Psoas muscle (tissue), 8 donors: ENCODE results near the gene SLC25A6. TPM values are rescaled to one million over a fixed set of nuclear protein-coding genes. Genes with fewer than 3 reads are reported as not detected.

Source experiments
- ATAC-seq, 4 donors: fragments of 200-7000 bp; cut with Tn5 transposase; one replicate each; pipeline ENCODE4 v1.9.1; 2020; ENCODE audit warnings: moderate library complexity in 3 of 4, mild to moderate bottlenecking in 2 of 4
- DNase-seq, 2 donors: peaks; one replicate each; pipeline ENCODE4 v3.0.0-alpha.2; 2020
- H3K27ac ChIP-seq: fragments of 200-600 bp; one replicate; pipeline ENCODE4 v1.8.0; 2022
- H3K27me3 ChIP-seq, 3 donors: fragments of 200-600 bp in 1 of 3; one replicate each; pipeline versions ENCODE4 v1.6.1 to v1.8.0; 2013 to 2022; ENCODE audit warnings: low read length in 2 of 3, mild to moderate bottlenecking in 2 of 3, moderate library complexity in 1 of 3; ENCODE audit not compliant: insufficient read depth in 3 of 3
- H3K36me3 ChIP-seq, 2 donors: fragments of 200-600 bp in 1 of 2; one replicate each; pipeline versions ENCODE4 v1.6.1 to v1.8.0; 2013 to 2022; ENCODE audit warnings: low read depth in 1 of 2, mild to moderate bottlenecking in 1 of 2, moderate library complexity in 1 of 2; ENCODE audit not compliant: insufficient read depth in 1 of 2
- H3K4me1 ChIP-seq: fragments of 200-600 bp; one replicate; pipeline ENCODE4 v1.8.0; 2022
- H3K4me3 ChIP-seq: fragments of 200-600 bp; one replicate; pipeline ENCODE4 v1.8.0; 2022; ENCODE audit warnings: mild to moderate bottlenecking
- H3K9me3 ChIP-seq: fragments of 200-600 bp; one replicate; pipeline ENCODE4 v1.8.0; 2022
- WGBS, 3 donors: extraction: QIAGEN DNeasy Blood & Tissue Kit; methylation state at CpG; one replicate each; pipeline versions ENCODE4 v1.1.6 to v1.1.7; 2013; 5-methylcytosine and 5-hydroxymethylcytosine counted together
- intact Hi-C, 2 donors: fragments of 100-400 bp; cut with DNase I; formaldehyde crosslinking; loops; one replicate each; pipeline versions ENCODE4 v1.11.0 to v1.14.2; 2022
- long read RNA-seq, 2 donors: library from polyadenylated mRNA; unstranded; transcript quantifications; one replicate each; pipeline ENCODE4 v2.0.0, GENCODE V29; 2021
- polyA plus RNA-seq, 3 donors: library from polyadenylated mRNA; stranded (reverse); fragments of 200-250 nt; gene quantifications; one replicate each; pipeline ENCODE4 v1.2.3, GENCODE V29; 2013
- total RNA-seq, 4 donors: library from RNA; stranded (reverse); fragmentation: NEBNext Ultra II Directional in 2 of 4; extraction: Animal tissue kit (Norgen Biotek cat#: 25700) in 2 of 4; gene quantifications; one replicate each; pipeline versions ENCODE4 v1.2.1 to v1.2.4, GENCODE V29; 2021 to 2023
- TF ChIP-seq, protein P1 (sequence below): fragments of 200-600 bp; IDR thresholded peaks from one replicate; pipeline ENCODE4 v1.8.0; 2022; ENCODE audit warnings: antibody characterized with exemption
- donor health status: healthy with polysubstance abuse.
- donor health status: DM: no; HTN: no; CAD: no; lungs with moderate emphysema.
- donor health status: Bipolar disorder and iron deficiency.
- donor health status: healthy.
- donor health status: DM: yes; HTN: yes; CAD: no.
- donor health status: DM: no; HTN: no; CAD: no.
- donor health status: DM: no; HTN: no; CAD: no.
- donor health status: DM: yes; HTN: yes; CAD: no.

Gene SLC25A6
- 10 to 100 TPM; 73.9 to 92.4 (median 81.5) TPM for total RNA-seq
- 100 to 1,000 TPM in 1 of 3 donors, 10 to 100 TPM in 2; 48.4 to 189 (median 97.1) TPM for polyA plus RNA-seq
- long read RNA-seq, donor 1, transcript SLC25A6-201 (4 exons, 2,062 nt), result major isoform, 85 of 146 reads
- long read RNA-seq, donor 1, partial matches to known transcripts, result 57 of 146 reads
- long read RNA-seq, donor 1, other reads (novel, unspliced or antisense), result 4 of 146 reads
- long read RNA-seq, donor 2, transcript SLC25A6-201 (4 exons, 2,062 nt), result major isoform, 207 of 301 reads
- long read RNA-seq, donor 2, partial matches to known transcripts, result 82 of 301 reads
- long read RNA-seq, donor 2, other reads (novel, unspliced or antisense), result 12 of 301 reads

DNA sequence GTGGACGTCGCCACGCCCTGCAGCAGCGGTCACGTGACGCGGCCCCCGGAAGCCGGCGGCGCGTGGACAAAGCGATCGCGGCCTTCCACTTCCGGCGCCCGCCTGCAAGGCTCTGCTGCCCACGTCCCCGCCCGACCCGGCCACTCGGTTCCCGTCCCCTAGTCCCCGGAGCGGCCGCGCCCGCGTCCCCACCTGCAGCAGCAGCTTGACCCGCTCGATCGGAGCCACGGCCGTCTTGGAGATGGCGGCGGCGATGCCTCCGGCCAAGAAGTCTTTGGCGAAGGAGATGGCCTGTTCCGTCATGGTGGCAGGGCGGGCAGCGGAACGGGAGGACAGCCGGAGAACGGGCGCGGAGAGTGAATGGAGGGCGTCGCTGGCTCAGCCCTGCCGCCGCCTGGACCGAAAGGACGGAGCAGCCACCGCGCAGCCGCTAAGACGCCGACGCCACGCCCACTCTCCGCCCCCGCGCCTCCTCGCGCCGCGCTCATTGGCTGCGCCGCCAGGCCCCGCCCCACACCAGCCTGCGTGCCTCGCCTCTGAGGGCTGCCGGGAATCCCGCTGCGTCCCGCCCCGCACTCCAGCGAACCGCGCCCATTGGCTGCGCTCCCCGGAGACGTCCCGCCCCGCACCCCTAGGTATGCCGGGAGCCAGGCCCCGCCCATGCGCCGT lies at the start of gene SLC25A6:
SLC25A6 (minus strand) TSS at position 407 of the 669 bp plus-strand sequence; CDS start at position 303, 104 bp downstream.
- H3K27ac ChIP-seq, result peak within 1 kb of the TSS; percentile 99
- H3K4me1 ChIP-seq, result peaks cover 46% of the 10 kb centered on the region
- TF ChIP-seq, protein P1, sequence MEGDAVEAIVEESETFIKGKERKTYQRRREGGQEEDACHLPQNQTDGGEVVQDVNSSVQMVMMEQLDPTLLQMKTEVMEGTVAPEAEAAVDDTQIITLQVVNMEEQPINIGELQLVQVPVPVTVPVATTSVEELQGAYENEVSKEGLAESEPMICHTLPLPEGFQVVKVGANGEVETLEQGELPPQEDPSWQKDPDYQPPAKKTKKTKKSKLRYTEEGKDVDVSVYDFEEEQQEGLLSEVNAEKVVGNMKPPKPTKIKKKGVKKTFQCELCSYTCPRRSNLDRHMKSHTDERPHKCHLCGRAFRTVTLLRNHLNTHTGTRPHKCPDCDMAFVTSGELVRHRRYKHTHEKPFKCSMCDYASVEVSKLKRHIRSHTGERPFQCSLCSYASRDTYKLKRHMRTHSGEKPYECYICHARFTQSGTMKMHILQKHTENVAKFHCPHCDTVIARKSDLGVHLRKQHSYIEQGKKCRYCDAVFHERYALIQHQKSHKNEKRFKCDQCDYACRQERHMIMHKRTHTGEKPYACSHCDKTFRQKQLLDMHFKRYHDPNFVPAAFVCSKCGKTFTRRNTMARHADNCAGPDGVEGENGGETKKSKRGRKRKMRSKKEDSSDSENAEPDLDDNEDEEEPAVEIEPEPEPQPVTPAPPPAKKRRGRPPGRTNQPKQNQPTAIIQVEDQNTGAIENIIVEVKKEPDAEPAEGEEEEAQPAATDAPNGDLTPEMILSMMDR, result peak; percentile 13
- intact Hi-C loops, result loop anchor here (5.0 to 10.0 kb wide), 2 partner anchors 53 to 60 kb away; partner anchors contain the start of gene ASMTL (in 1 of the 2)
- 0% methylated on average over 79 to 90 of the region's 90 CpGs for WGBS, 3 donors
- no peaks in the 10 kb centered on the region for H3K9me3 ChIP-seq
- no peaks in the 10 kb centered on the region for H3K27me3 ChIP-seq
- H3K36me3 ChIP-seq, result peaks cover 11 to 51% of the 10 kb centered on the region in 2 donors
- ATAC-seq (peak; percentile 90 to 94 (median 92)), DNase-seq (peak; percentile 99 to 100)
- H3K4me3 ChIP-seq, result peak within 1 kb of the TSS; percentile 96

DNA sequence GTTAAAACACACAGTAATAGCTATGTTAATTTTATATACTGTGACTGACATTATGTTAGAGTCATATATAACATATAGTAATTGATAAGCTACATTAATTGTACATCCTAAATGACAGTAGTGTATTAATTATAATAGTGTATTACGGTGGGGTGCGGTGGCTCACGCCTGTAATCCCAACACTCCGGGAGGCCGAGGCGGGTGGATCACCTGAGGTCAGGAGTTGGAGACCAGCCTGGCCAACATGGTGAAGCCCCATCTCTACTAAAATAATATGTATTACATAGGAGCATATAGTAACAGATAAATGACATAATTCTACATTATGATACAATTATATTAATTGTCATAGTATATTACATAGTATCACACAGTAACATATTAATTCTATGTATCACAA lies 48.6 kb upstream of the SLC25A6 start:
- DNase-seq (no peak), ATAC-seq (no peak)
- H3K9me3 ChIP-seq, result no peaks in the 10 kb centered on the region
- 96 to 98% (median 98%) methylated on average over 6 of the region's 6 CpGs for WGBS, 3 donors
- H3K4me1 ChIP-seq, result no peaks in the 10 kb centered on the region
- H3K4me3 ChIP-seq, result no peak overlapping the region
- intact Hi-C loops, result loop anchor here in 1 of 2 donors (10.0 kb wide), 1 partner anchor 46 kb away; the partner anchor contains the start of gene SLC25A6
- no peaks in the 10 kb centered on the region for H3K27me3 ChIP-seq
- H3K27ac ChIP-seq, result no peak overlapping the region
- TF ChIP-seq, protein P1, result no peak
- peaks cover 0 to 38% of the 10 kb centered on the region in 2 donors for H3K36me3 ChIP-seq

DNA sequence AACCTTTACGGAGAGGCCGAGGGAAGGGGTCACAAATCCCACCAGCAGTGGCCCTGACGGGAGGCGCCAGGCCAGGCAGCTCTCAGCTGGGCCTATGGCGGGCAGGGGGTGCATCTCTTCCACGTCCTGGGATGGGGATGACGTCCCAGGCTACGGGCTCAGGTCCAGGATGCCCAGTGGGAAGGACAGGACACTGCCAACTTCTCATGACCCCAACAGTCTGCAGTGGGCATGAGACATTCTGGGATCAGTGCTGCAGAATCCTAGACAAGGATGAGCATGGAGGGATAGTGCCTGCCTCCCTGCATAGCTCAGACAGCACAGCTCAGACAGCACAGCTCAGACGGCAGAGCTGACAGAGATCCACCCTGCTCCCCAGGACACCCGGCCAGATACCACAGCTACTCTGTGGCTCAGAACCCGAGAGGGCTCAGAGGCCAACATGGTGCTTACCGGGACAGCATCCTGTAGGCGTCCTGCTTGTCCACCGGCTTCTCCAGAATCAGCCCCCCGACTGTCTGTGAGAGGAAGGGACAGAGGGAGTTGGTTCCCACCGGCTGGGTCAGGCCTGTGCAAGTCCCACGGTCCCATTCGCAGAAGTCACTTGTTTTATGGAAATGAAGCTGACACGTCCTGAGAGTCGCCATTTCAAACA lies 43.5 kb upstream of the SLC25A6 start:
- DNase-seq (no peak), ATAC-seq (no peak)
- H3K4me1 ChIP-seq, result no peaks in the 10 kb centered on the region
- peaks cover 0 to 43% of the 10 kb centered on the region in 2 donors for H3K36me3 ChIP-seq
- 93 to 96% (median 96%) methylated on average over 20 of the region's 20 CpGs for WGBS, 3 donors
- TF ChIP-seq, protein P1, result no peak
- no peak overlapping the region for H3K27ac ChIP-seq
- H3K4me3 ChIP-seq, result no peak overlapping the region
- no peaks in the 10 kb centered on the region for H3K9me3 ChIP-seq
- intact Hi-C loops, result no loop called here
- no peaks in the 10 kb centered on the region for H3K27me3 ChIP-seq

DNA sequence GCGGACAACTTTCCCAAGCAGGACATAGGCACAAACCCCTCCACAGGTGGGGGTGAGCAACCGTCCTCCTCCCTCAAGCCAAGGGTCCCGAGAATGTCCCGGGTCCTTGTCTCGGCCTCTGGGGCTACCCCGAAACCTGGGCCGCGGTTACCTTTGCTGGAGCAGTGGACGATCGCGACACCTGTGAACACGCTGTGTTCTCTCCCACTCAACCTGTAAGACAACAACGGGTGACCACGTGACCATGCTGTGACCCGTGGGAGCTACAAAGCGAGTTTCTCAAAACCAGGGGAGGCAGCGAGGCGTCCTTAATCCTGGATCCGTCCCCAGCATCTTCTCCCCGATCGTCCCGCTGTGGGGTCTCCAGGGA lies 42.9 kb upstream of the SLC25A6 start:
- 96 to 98% (median 97%) methylated on average over 22 of the region's 22 CpGs for WGBS, 3 donors
- no peak overlapping the region for H3K27ac ChIP-seq
- no peak for DNase-seq
- intact Hi-C loops, result no loop called here
- no peaks in the 10 kb centered on the region for H3K9me3 ChIP-seq
- H3K4me3 ChIP-seq, result no peak overlapping the region
- no peak for ATAC-seq
- H3K4me1 ChIP-seq, result no peaks in the 10 kb centered on the region
- TF ChIP-seq, protein P1, result no peak
- H3K27me3 ChIP-seq, result no peaks in the 10 kb centered on the region
- H3K36me3 ChIP-seq, result peaks cover 0 to 38% of the 10 kb centered on the region in 2 donors
